Activated naive CD8-positive, alpha-beta T cell (primary cell): ENCODE results near the gene FAAP100.

ENCODE experiments used
- H3K27ac Mint-ChIP-seq: one replicate; pipeline ENCODE4 v1.8.0; 2021; ENCODE audit warnings: mixed read lengths
- H3K27me3 Mint-ChIP-seq: one replicate; pipeline ENCODE4 v1.8.0; 2021; ENCODE audit warnings: mixed read lengths
- H3K36me3 Mint-ChIP-seq: one replicate; pipeline ENCODE4 v1.8.0; 2021; ENCODE audit warnings: mixed read lengths
- H3K4me1 Mint-ChIP-seq: one replicate; pipeline ENCODE4 v1.8.0; 2021; ENCODE audit warnings: low read depth, mixed read lengths
- H3K4me3 Mint-ChIP-seq: one replicate; pipeline ENCODE4 v1.8.0; 2021; ENCODE audit warnings: mild to moderate bottlenecking, mixed read lengths
- H3K9me3 Mint-ChIP-seq: one replicate; pipeline ENCODE4 v1.8.0; 2021; ENCODE audit warnings: low read depth, mixed read lengths

Gene FAAP100

DNA sequence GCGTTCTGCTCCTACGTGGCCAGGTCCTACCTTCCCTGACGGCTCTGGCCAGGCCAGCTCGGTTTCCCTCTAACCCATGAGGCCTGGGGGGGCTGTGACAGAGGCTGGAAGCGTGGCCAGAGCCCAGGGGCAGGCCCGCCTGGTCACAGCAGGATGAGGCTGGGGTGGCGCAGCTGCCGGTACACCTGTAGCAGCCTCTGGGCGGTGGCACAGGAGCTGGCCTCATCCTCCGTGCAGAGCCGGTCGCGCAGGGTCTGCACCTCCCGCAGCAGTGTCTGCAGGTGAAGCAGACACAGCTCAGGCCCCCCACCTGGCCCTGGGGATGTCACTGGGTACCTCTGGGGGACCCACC is 11.5 kb downstream of the FAAP100 start:
- H3K36me3 Mint-ChIP-seq = peaks cover 2% of the 10 kb centered on the region
- no peak overlapping the region for H3K27ac Mint-ChIP-seq
- no peaks in the 10 kb centered on the region for H3K9me3 Mint-ChIP-seq
- no peaks in the 10 kb centered on the region for H3K4me1 Mint-ChIP-seq
- no peak overlapping the region for H3K4me3 Mint-ChIP-seq
- no peaks in the 10 kb centered on the region for H3K27me3 Mint-ChIP-seq

DNA sequence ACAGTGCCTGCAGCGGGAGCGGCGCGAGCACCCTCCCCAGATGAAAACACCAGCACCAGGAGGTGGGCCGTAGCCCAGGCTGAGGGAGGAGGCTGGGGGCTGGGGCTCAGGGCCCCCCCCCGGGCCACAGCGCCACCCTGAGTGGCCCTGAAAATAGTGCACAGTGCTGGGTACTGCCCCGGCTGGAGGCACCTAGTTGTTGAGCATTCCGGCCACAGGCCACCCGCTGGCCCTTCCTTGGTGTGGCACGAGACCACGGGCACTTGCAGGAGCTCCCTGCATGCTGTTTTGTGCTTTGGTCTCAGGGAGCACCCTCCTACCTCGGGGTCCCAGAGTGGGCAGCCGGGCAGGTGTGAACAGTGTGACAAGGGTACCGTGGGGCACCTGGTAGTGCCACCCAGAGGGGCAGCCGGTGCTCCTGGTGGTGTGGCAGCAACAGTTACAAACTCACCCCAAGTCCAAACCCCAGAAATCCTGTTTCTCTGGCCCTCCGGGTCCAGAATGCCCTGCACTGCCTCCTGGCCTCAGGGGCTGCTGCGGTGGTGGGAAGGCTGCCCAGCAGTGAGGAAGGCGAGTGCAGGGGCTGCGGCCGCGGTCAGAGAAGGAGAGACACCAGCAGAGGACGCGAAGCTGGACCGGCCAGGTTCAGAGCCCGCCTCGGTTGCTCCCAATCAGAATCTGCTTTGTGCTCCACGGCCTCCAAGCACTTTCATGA is 12.0 kb downstream of the FAAP100 start:
- Mint-ChIP-seq H3K4me1 (no peaks in the 10 kb centered on the region), H3K27me3 (no peaks in the 10 kb centered on the region), H3K9me3 (no peaks in the 10 kb centered on the region), H3K4me3 (no peak overlapping the region), H3K36me3 (peaks cover 2% of the 10 kb centered on the region), H3K27ac (no peak overlapping the region)

DNA sequence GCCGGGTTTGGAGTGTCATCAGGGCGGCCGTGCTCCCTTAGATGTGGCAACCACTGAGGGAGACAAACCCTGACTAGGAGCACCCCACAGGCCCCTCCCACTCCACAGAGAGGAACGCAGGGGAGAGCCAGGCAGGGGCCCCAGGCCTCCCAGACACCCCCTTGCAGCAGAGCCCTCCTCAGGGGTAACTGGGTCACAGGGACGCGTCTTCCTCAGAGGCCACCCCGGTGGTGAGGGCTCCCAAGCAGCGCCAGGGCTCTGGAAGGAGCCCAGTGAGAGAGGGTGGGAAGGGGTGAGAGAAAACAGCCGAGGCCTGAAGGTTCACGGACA is 12.6 kb downstream of the FAAP100 start:
- Mint-ChIP-seq H3K27me3 (no peaks in the 10 kb centered on the region), H3K27ac (no peak overlapping the region), H3K4me1 (no peaks in the 10 kb centered on the region), H3K9me3 (no peaks in the 10 kb centered on the region), H3K4me3 (no peak overlapping the region), H3K36me3 (peaks cover 2% of the 10 kb centered on the region)

DNA sequence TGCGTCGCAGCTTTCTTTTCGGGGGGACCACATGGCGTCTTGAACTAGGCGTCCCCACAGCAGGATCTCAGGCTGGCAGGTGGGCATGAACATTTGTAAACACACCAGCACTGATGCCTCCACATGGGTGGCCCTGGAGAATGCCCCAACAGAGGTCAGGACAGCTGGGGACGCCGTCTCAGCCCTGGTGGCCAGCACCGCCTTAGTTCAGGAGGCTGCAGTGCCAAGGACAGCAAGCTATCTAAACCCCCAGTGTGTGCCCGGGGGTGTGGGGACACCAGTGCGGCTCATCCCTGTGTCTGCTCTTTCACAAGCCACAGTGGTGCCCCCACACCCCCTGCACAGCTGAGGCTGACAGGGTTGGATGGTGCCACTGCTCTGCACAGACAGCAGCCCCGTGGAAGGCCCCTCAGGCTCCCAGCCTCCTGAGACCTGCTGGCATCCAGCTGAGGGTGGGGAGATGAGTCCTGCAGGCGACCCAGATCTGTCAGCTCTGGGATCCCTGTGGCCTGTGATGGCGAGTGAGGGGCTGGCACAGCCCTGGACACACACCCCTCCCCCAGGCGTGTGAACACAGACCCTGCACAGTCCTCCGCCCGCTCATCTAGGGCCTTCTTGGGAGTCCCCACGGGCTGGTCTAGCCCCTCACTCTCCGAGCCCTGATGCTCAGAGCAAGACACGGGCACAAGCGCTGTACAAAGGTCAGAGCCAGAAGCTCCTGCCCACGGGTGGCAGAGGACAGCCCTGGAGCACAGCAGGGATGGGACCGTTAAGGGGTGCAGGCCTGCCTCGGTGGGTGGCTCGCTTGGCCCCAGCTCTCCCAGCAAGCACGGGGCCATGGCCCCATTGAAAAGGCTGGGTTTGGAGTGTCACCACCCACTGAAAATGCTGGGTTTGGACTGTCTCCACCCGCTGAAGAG is 13.2 kb downstream of the FAAP100 start:
- H3K27me3 Mint-ChIP-seq = no peaks in the 10 kb centered on the region
- H3K27ac Mint-ChIP-seq = no peak overlapping the region
- H3K9me3 Mint-ChIP-seq = no peaks in the 10 kb centered on the region
- H3K4me1 Mint-ChIP-seq = no peaks in the 10 kb centered on the region
- no peak overlapping the region for H3K4me3 Mint-ChIP-seq
- H3K36me3 Mint-ChIP-seq = peaks cover 2% of the 10 kb centered on the region

- Mint-ChIP-seq H3K9me3 (no peaks in the 10 kb centered on the region), H3K27me3 (peaks cover 1% of the 10 kb centered on the region), H3K4me1 (no peaks in the 10 kb centered on the region), H3K4me3 (no peak overlapping the region), H3K27ac (peak overlapping the region; percentile 34), H3K36me3 (peaks cover 2% of the 10 kb centered on the region)
These were observed 14.1 kb downstream of the FAAP100 start for GRCh38 chr17:81537856-81538555.

DNA sequence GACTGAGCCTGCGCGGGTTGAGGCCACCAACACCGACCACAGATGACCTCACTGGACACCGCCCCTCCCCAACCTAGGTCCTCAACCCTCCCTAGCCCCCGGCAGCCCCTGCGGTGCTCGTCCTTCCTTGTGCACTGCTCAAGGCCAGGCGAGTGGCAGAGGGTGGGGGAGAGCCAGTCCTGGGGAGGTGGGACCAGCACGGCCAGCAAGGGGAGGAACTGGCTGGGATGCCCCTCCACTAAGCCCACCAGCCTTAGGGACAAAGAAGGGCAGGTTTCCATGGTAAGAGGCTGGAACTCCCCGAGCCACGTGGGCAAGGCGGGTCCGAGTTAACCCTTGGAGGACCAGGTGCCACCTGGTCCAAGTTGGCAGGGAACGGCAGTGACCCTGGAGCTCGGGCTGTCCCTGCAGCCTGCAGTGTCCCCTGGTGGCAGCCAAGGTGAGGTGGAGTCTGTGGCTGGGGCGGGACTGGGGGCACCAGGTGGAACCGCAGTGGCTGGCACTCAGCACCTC is 14.8 kb downstream of the FAAP100 start:
- H3K9me3 Mint-ChIP-seq = no peaks in the 10 kb centered on the region
- no peak overlapping the region for H3K4me3 Mint-ChIP-seq
- peaks cover 1% of the 10 kb centered on the region for H3K27me3 Mint-ChIP-seq
- no peaks in the 10 kb centered on the region for H3K4me1 Mint-ChIP-seq
- H3K36me3 Mint-ChIP-seq = peaks cover 2% of the 10 kb centered on the region
- peak overlapping the region; percentile 34 for H3K27ac Mint-ChIP-seq

- Mint-ChIP-seq H3K4me1 (no peaks in the 10 kb centered on the region), H3K27me3 (peaks cover 1% of the 10 kb centered on the region), H3K27ac (no peak overlapping the region), H3K36me3 (peaks cover 2% of the 10 kb centered on the region), H3K9me3 (no peaks in the 10 kb centered on the region), H3K4me3 (no peak overlapping the region)
These were observed 15.6 kb downstream of the FAAP100 start for GRCh38 chr17:81536299-81537290.

- Mint-ChIP-seq H3K27me3 (peaks cover 1% of the 10 kb centered on the region), H3K9me3 (no peaks in the 10 kb centered on the region)
These were observed 16.5 kb downstream of the FAAP100 start for GRCh38 chr17:81535480-81536298.

GRCh38 chr17:81535007-81535328 is 17.2 kb downstream of the FAAP100 start:
- Mint-ChIP-seq H3K4me1 (no peaks in the 10 kb centered on the region), H3K27me3 (peaks cover 1% of the 10 kb centered on the region), H3K9me3 (no peaks in the 10 kb centered on the region), H3K4me3 (no peak overlapping the region), H3K36me3 (peaks cover 2% of the 10 kb centered on the region), H3K27ac (no peak overlapping the region)

More at GRCh38 chr17:81535480-81536298, 16.5 kb downstream of the FAAP100 start:
- no peak overlapping the region for H3K27ac Mint-ChIP-seq
- H3K4me1 Mint-ChIP-seq = no peaks in the 10 kb centered on the region
- H3K36me3 Mint-ChIP-seq = peaks cover 2% of the 10 kb centered on the region
- no peak overlapping the region for H3K4me3 Mint-ChIP-seq

DNA sequence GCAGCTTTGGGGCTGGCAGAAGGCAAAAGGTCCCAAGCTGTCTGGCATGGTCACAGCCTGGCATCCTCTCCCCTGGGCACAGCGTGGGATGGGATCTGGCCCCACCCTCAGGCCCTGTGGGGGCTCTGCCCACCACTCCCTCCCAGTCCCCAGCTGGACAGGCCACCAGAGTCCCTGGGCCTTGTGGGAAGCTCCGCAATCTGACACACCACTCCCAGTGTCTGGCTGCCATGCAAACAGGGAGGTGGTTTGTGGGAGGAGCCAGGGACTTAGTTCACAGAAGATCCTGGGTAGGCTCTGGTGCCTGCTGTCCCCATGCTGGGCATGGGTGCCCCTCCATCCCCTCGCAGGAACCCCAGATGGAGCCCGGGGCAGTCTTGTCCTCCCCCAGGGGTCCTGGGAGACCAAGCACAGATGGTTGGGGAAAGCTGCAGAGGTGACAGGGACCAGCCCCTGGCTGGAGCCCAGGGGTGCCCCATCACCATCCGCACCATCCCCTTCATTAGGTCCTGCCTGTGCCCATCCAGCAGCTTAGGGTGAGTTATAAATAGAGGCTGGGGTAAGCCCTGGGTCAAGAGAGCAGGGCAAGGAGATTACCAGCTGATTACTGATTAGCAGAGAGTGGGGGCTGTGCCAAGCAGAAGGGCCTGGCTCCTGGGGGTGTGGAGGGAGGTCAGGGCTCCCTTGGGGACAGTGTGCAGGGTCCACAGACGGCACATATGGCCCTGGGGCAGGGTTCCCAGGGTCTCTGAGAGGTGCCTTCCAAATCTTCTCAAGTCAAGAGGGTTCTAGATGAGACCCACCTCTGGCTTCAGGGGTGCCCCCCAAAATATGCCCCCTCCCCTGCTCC is 17.8 kb downstream of the FAAP100 start:
- Mint-ChIP-seq H3K9me3 (no peaks in the 10 kb centered on the region), H3K4me1 (no peaks in the 10 kb centered on the region), H3K36me3 (peaks cover 2% of the 10 kb centered on the region), H3K27me3 (peaks cover 1% of the 10 kb centered on the region), H3K27ac (no peak overlapping the region), H3K4me3 (no peak overlapping the region)

DNA sequence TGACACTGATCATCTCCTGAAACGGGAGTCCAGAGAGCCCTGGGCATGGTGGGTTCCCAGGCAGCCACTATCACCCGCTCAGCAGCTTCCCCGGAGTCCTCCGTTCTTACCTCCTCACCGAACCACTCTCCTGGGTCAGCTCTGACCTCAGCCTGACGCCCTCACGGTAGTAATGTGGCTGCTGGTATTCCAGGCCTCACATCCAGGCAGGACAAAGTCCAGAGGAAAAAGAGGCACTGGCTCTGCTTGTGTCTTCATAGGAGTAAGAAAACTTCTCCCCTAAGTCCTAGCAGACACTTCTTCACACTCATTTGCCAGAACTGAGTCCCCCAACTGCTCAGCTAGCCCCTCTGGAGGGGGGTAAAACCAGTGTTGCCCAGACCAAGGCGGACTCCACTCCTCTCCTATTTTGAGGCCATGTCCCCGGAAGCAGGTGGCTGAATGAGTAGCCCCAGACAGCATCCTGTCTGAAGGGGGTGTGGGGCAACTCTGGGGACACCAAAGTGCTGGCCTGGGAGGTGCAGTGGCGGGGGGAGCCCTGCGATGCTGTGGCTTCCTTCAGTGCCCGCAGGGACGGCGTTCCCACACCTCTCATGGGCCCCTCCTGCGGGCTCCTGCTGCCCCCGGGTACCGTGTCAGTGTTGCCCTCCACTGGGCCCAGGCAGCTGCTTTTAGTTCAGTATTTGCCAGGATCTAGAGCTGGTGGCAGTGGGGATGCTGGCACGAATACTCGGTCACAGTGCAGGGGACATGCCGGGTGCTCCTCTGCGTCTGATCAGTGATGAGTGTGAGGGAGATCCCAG is 18.6 kb downstream of the FAAP100 start:
- no peaks in the 10 kb centered on the region for H3K9me3 Mint-ChIP-seq
- H3K27ac Mint-ChIP-seq = no peak overlapping the region
- no peaks in the 10 kb centered on the region for H3K4me1 Mint-ChIP-seq
- peaks cover 2% of the 10 kb centered on the region for H3K36me3 Mint-ChIP-seq
- H3K4me3 Mint-ChIP-seq = no peak overlapping the region
- peaks cover 1% of the 10 kb centered on the region for H3K27me3 Mint-ChIP-seq

GRCh38 chr17:81532490-81533287 is 19.5 kb downstream of the FAAP100 start:
- no peaks in the 10 kb centered on the region for H3K9me3 Mint-ChIP-seq
- H3K36me3 Mint-ChIP-seq = no peaks in the 10 kb centered on the region
- H3K4me3 Mint-ChIP-seq = no peak overlapping the region
- no peaks in the 10 kb centered on the region for H3K4me1 Mint-ChIP-seq
- peaks cover 1% of the 10 kb centered on the region for H3K27me3 Mint-ChIP-seq
- no peak overlapping the region for H3K27ac Mint-ChIP-seq
